GM23248 (cell line): Measurements from ENCODE around the gene FASLG. TPM values are rescaled to one million over a fixed set of nuclear protein-coding genes. Genes with fewer than 3 reads are reported as not detected.
"Not testable (repeated sequence)": the region's sequence is repeated elsewhere in the genome, so short reads cannot be mapped to it uniquely, and the experiment has no call there.

Experiments
- DNase-seq: peaks from one replicate; pipeline ENCODE4 v3.0.0-alpha.2; 2015
- H2AFZ ChIP-seq: fragments of 200-600 bp; sonication (generic); 2 replicates; pipeline ENCODE4 v1.6.1; 2016; ENCODE audit warnings: antibody characterized with exemption
- H3F3A ChIP-seq: fragments of 200-600 bp; sonication (generic); 2 replicates; pipeline ENCODE4 v1.6.1; 2016; ENCODE audit warnings: mild to moderate bottlenecking, antibody characterized with exemption, mixed run types; ENCODE audit not compliant: insufficient read depth
- H3K27ac ChIP-seq: fragments of 200-600 bp; sonication (generic); 2 replicates; pipeline ENCODE4 v1.5.1; 2016; ENCODE audit warnings: mild to moderate bottlenecking
- H3K27me3 ChIP-seq: fragments of 200-600 bp; sonication (generic); replicated peaks from 2 replicates; pipeline ENCODE4 v1.6.1; 2016; ENCODE audit warnings: mild to moderate bottlenecking; ENCODE audit not compliant: insufficient read depth
- H3K36me3 ChIP-seq: fragments of 200-600 bp; sonication (generic); 2 replicates; pipeline ENCODE4 v1.6.1; 2016; ENCODE audit warnings: low read depth, mild to moderate bottlenecking
- H3K4me1 ChIP-seq: fragments of 200-600 bp; sonication (generic); 2 replicates; pipeline ENCODE4 v1.6.1; 2016; ENCODE audit warnings: mild to moderate bottlenecking; ENCODE audit not compliant: insufficient read depth
- H3K4me2 ChIP-seq: fragments of 200-600 bp; sonication (generic); one replicate; pipeline ENCODE4 v1.6.1; 2016; ENCODE audit warnings: mild to moderate bottlenecking; ENCODE audit not compliant: unreplicated experiment
- H3K4me3 ChIP-seq: fragments of 200-600 bp; sonication (generic); 2 replicates; pipeline ENCODE4 v1.5.1; 2016; ENCODE audit warnings: mild to moderate bottlenecking
- H3K79me2 ChIP-seq: fragments of 200-600 bp; sonication (generic); 2 replicates; pipeline ENCODE4 v1.6.1; 2016; ENCODE audit warnings: mild to moderate bottlenecking; ENCODE audit not compliant: insufficient read depth
- H3K9ac ChIP-seq: fragments of 200-600 bp; sonication (generic); 2 replicates; pipeline ENCODE4 v1.6.1; 2016; ENCODE audit warnings: mild to moderate bottlenecking
- H3K9me2 ChIP-seq: fragments of 200-600 bp; sonication (generic); 2 replicates; pipeline ENCODE4 v1.6.1; 2016; ENCODE audit warnings: mixed run types, mild to moderate bottlenecking, moderate library complexity; ENCODE audit not compliant: insufficient read depth
- H3K9me3 ChIP-seq: fragments of 200-600 bp; sonication (generic); one replicate; pipeline ENCODE4 v1.6.1; 2017; ENCODE audit warnings: low read depth
- H4K20me1 ChIP-seq: fragments of 200-600 bp; sonication (generic); 2 replicates; pipeline ENCODE4 v1.6.0; 2016; ENCODE audit not compliant: insufficient read depth
- EZH2 ChIP-seq: fragments of 200-600 bp; sonication (generic); IDR thresholded peaks from 2 replicates; pipeline ENCODE4 v1.6.1; 2018; ENCODE audit warnings: antibody characterized with exemption, mild to moderate bottlenecking; ENCODE audit not compliant: insufficient read depth, poor library complexity, severe bottlenecking
- EZH2phosphoT487 ChIP-seq: fragments of 200-600 bp; sonication (generic); IDR thresholded peaks from 2 replicates; pipeline ENCODE4 v1.6.1; 2018; ENCODE audit warnings: antibody characterized with exemption, moderate library complexity, mild to moderate bottlenecking, low read depth; ENCODE audit not compliant: insufficient read depth
- WGBS, 2 experiments: methylation state at CpG; one replicate each; pipeline ENCODE4 v1.1.6; 2015 to 2017; ENCODE audit warnings: low lambda C conversion rate in 2 of 2, low coverage in 1 of 2; ENCODE audit errors: missing lambda C conversion rate in 2 of 2; 5-methylcytosine and 5-hydroxymethylcytosine counted together
- in situ Hi-C: fragments of 300-500 bp; cut with MboI; formaldehyde crosslinking; loops from 2 replicates; pipeline ENCODE4 v1.15.0; 2020
- polyA plus RNA-seq: library from polyadenylated mRNA; unstranded; fragments of >200 nt; fragmentation: Nextera tagmentation; extraction: Ambion mirVana; gene quantifications from 2 replicates; pipeline ENCODE4 v1.2.1, GENCODE V29; 2016
- total RNA-seq: library from RNA; depleted of rRNA; stranded (reverse); fragments of >200 nt; shearing (Covaris generic); gene quantifications from 2 replicates; pipeline ENCODE4 v1.2.3, GENCODE V29; 2014

Gene FASLG
- total and polyA plus RNA-seq, 2 experiments from 2014 or later: not detected

- peaks cover 2% of the 10 kb centered on the region for H3K4me1 ChIP-seq
- WGBS, 2 experiments: 59 to 66% methylated on average over 2 of the region's 2 CpGs
- H3K36me3 ChIP-seq: no peaks in the 10 kb centered on the region
- H3F3A ChIP-seq: peaks cover 3% of the 10 kb centered on the region
- in situ Hi-C loops: no loop called here
- no peaks in the 10 kb centered on the region for H4K20me1 ChIP-seq
- H3K9me3 ChIP-seq: no peaks in the 10 kb centered on the region
- DNase-seq: no peak
- no peak for TF ChIP-seq EZH2phosphoT487
- TF ChIP-seq EZH2: no peak
- no peak overlapping the region for H3K4me3 ChIP-seq
- no peak overlapping the region for H3K4me2 ChIP-seq
- H3K9me2 ChIP-seq: no peaks in the 10 kb centered on the region
- H3K79me2 ChIP-seq: no peaks in the 10 kb centered on the region
- H2AFZ ChIP-seq: no peak overlapping the region
- no peaks in the 10 kb centered on the region for H3K27me3 ChIP-seq
- H3K27ac ChIP-seq: no peak overlapping the region
- no peak overlapping the region for H3K9ac ChIP-seq
Measured at GRCh38 chr1:172680733-172681275, 21.9 kb downstream of the FASLG start.

DNA sequence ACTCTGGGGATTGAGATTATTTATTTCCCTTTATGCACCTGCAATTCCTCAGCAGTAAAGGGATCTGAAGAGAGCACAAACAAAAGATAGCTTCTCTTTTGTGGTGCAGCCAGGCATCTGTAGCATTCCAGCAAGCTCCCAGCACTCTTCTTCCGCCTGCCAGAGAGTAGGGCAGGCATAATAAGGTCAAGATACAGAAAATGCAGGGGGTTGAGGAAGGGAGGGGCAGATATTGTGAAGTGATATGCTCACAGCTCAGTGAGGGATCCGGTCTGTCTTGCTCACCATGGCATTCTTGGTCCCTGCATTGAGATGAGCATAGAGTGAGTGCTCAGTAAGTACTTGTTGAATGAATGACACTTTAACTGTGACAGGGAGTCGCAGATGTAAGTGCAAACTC is 23.9 kb downstream of the FASLG start:
- no peak overlapping the region for H3K4me3 ChIP-seq
- DNase-seq: no peak
- no peak overlapping the region for H3K9ac ChIP-seq
- 82 to 94% methylated on average over 3 of the region's 3 CpGs for WGBS, 2 experiments
- no peak for TF ChIP-seq EZH2phosphoT487
- no peak for TF ChIP-seq EZH2
- H2AFZ ChIP-seq: no peak overlapping the region
- H3K27me3 ChIP-seq: no peaks in the 10 kb centered on the region
- H3K9me2 ChIP-seq: no peaks in the 10 kb centered on the region
- no peaks in the 10 kb centered on the region for H3K9me3 ChIP-seq
- H4K20me1 ChIP-seq: no peaks in the 10 kb centered on the region
- H3K4me2 ChIP-seq: no peak overlapping the region
- in situ Hi-C loops: no loop called here
- H3K79me2 ChIP-seq: no peaks in the 10 kb centered on the region
- no peak overlapping the region for H3K27ac ChIP-seq
- no peaks in the 10 kb centered on the region for H3K4me1 ChIP-seq
- no peaks in the 10 kb centered on the region for H3K36me3 ChIP-seq
- no peaks in the 10 kb centered on the region for H3F3A ChIP-seq

DNA sequence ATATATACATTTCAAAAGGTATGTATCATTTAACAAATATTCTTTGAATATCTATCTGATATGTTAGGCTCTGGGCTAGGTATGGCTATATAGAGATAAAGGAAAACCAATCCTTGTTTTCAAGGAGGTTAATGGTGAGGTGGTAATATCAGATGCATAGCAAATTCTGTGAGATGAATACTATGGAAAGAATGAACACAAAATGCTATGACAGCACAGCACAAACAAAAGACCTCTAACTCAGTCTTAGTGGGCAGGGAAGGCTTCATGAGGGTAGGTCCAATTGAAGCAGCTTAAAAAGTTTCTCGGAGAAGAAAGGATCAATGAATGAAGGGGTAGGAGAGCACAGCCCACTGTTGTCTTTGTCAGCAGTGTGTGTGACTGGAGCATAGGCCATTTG is 27.2 kb downstream of the FASLG start:
- H3K36me3 ChIP-seq: no peaks in the 10 kb centered on the region
- H3K27me3 ChIP-seq: no peaks in the 10 kb centered on the region
- no peaks in the 10 kb centered on the region for H3F3A ChIP-seq
- H4K20me1 ChIP-seq: no peaks in the 10 kb centered on the region
- no peak overlapping the region for H3K4me2 ChIP-seq
- H3K27ac ChIP-seq: no peak overlapping the region
- no peak overlapping the region for H3K9ac ChIP-seq
- TF ChIP-seq EZH2phosphoT487 (no peak), EZH2 (no peak)
- H3K9me2 ChIP-seq: no peaks in the 10 kb centered on the region
- H3K79me2 ChIP-seq: no peaks in the 10 kb centered on the region
- H3K4me3 ChIP-seq: no peak overlapping the region
- 0 out of 2 replicates have a peak, but pooled peaks cover 2% of the 10 kb centered on the region for H3K4me1 ChIP-seq
- DNase-seq: no peak
- in situ Hi-C loops: no loop called here
- H3K9me3 ChIP-seq: no peaks in the 10 kb centered on the region
- 69 to 73% methylated on average over 1 of the region's 1 CpG for WGBS, 2 experiments
- no peak overlapping the region for H2AFZ ChIP-seq

GRCh38 chr1:172688428-172689085 is 29.7 kb downstream of the FASLG start:
- H3K79me2 ChIP-seq, H3K4me1 ChIP-seq, H3K27me3 ChIP-seq, H3K4me3 ChIP-seq, H3F3A ChIP-seq, DNase-seq, H2AFZ ChIP-seq, H3K9ac ChIP-seq, H3K9me2 ChIP-seq, H4K20me1 ChIP-seq, H3K4me2 ChIP-seq, H3K9me3 ChIP-seq, H3K27ac ChIP-seq, H3K36me3 ChIP-seq, in situ Hi-C loops: not testable (repeated sequence)
- 88 to 93% methylated on average over 2 of the region's 2 CpGs for WGBS, 2 experiments

GRCh38 chr1:172690925-172691324 is 32.0 kb downstream of the FASLG start:
- peak; percentile 33 for DNase-seq
- H2AFZ ChIP-seq, H3K4me2 ChIP-seq, H3K79me2 ChIP-seq, H3K9ac ChIP-seq, H3K27me3 ChIP-seq, in situ Hi-C loops, H3K9me2 ChIP-seq, H4K20me1 ChIP-seq, H3K4me3 ChIP-seq, H3K27ac ChIP-seq, H3K36me3 ChIP-seq, H3K9me3 ChIP-seq, H3K4me1 ChIP-seq, H3F3A ChIP-seq: not testable (repeated sequence)
- WGBS, 2 experiments: 44% methylated on average over 1 of the region's 1 CpG
